Measurements from ENCODE around the gene DCLK1.

Gene DCLK1

GRCh38 chr13:35961461-35962220 lies 169.5 kb downstream of the DCLK1 start:
- no peak overlapping the region for H3K4me3 ChIP-seq (ENCODE audit: severe bottlenecking)
- no peaks in the 10 kb centered on the region for H3K9me3 ChIP-seq (ENCODE audit: severe bottlenecking)
- DNase-seq (ENCODE audit: low spot score) (no peak), ATAC-seq (ENCODE audit: low read depth) (no peak)
- H3K36me3 ChIP-seq (ENCODE audit: low read depth): no peaks in the 10 kb centered on the region
- peaks cover 3% of the 10 kb centered on the region for H3K4me1 ChIP-seq (ENCODE audit: insufficient read depth, poor library complexity, severe bottlenecking)
- no peaks in the 10 kb centered on the region for H3K27me3 ChIP-seq (ENCODE audit: insufficient read depth, poor library complexity, severe bottlenecking)
- H3K27ac ChIP-seq (ENCODE audit: poor library complexity, severe bottlenecking): no peak overlapping the region
- peak; percentile 40 for TF ChIP-seq CTCF (IDR thresholded peaks at IDR 0.05; ENCODE audit: poor library complexity, severe bottlenecking)

GRCh38 chr13:35961002-35961401 lies 170.2 kb downstream of the DCLK1 start:
- H3K9me3 ChIP-seq (ENCODE audit: severe bottlenecking): no peaks in the 10 kb centered on the region
- H3K4me1 ChIP-seq (ENCODE audit: insufficient read depth, poor library complexity, severe bottlenecking): peaks cover 3% of the 10 kb centered on the region
- DNase-seq (ENCODE audit: low spot score): no peak
- no peak for ATAC-seq (ENCODE audit: low read depth)
- no peaks in the 10 kb centered on the region for H3K27me3 ChIP-seq (ENCODE audit: insufficient read depth, poor library complexity, severe bottlenecking)
- no peak overlapping the region for H3K27ac ChIP-seq (ENCODE audit: poor library complexity, severe bottlenecking)
- no peak overlapping the region for H3K4me3 ChIP-seq (ENCODE audit: severe bottlenecking)
- H3K36me3 ChIP-seq (ENCODE audit: low read depth): no peaks in the 10 kb centered on the region
- TF ChIP-seq CTCF (IDR thresholded peaks at IDR 0.05; ENCODE audit: poor library complexity, severe bottlenecking): no peak

- ATAC-seq (ENCODE audit: low read depth): no peak
- no peak for TF ChIP-seq CTCF (IDR thresholded peaks at IDR 0.05; ENCODE audit: poor library complexity, severe bottlenecking)
- no peak overlapping the region for H3K27ac ChIP-seq (ENCODE audit: poor library complexity, severe bottlenecking)
Measured at GRCh38 chr13:35957996-35958395, 173.2 kb downstream of the DCLK1 start.

GRCh38 chr13:35957241-35957731 lies 173.9 kb downstream of the DCLK1 start:
- Histone ChIP-seq H3K4me1 (ENCODE audit: insufficient read depth, poor library complexity, severe bottlenecking) (no peaks in the 10 kb centered on the region), H3K27me3 (ENCODE audit: insufficient read depth, poor library complexity, severe bottlenecking) (no peaks in the 10 kb centered on the region), H3K36me3 (ENCODE audit: low read depth) (no peaks in the 10 kb centered on the region), H3K4me3 (ENCODE audit: severe bottlenecking) (no peak overlapping the region), H3K9me3 (ENCODE audit: severe bottlenecking) (no peaks in the 10 kb centered on the region), H3K27ac (ENCODE audit: poor library complexity, severe bottlenecking) (no peak overlapping the region)
- ATAC-seq (ENCODE audit: low read depth) (no peak), DNase-seq (ENCODE audit: low spot score) (no peak)
- TF ChIP-seq CTCF (IDR thresholded peaks at IDR 0.05; ENCODE audit: poor library complexity, severe bottlenecking): no peak

More at GRCh38 chr13:35957996-35958395, 173.2 kb downstream of the DCLK1 start:
- H3K9me3 ChIP-seq (ENCODE audit: severe bottlenecking): no peaks in the 10 kb centered on the region
- no peaks in the 10 kb centered on the region for H3K27me3 ChIP-seq (ENCODE audit: insufficient read depth, poor library complexity, severe bottlenecking)
- DNase-seq (ENCODE audit: low spot score): no peak
- no peak overlapping the region for H3K4me3 ChIP-seq (ENCODE audit: severe bottlenecking)
- no peaks in the 10 kb centered on the region for H3K4me1 ChIP-seq (ENCODE audit: insufficient read depth, poor library complexity, severe bottlenecking)
- H3K36me3 ChIP-seq (ENCODE audit: low read depth): no peaks in the 10 kb centered on the region

GRCh38 chr13:35956074-35956473 lies 175.1 kb downstream of the DCLK1 start:
- Histone ChIP-seq H3K36me3 (ENCODE audit: low read depth) (no peaks in the 10 kb centered on the region), H3K27ac (ENCODE audit: poor library complexity, severe bottlenecking) (no peak overlapping the region), H3K9me3 (ENCODE audit: severe bottlenecking) (no peaks in the 10 kb centered on the region), H3K27me3 (ENCODE audit: insufficient read depth, poor library complexity, severe bottlenecking) (no peaks in the 10 kb centered on the region), H3K4me1 (ENCODE audit: insufficient read depth, poor library complexity, severe bottlenecking) (no peaks in the 10 kb centered on the region), H3K4me3 (ENCODE audit: severe bottlenecking) (no peak overlapping the region)
- ATAC-seq (ENCODE audit: low read depth) (no peak), DNase-seq (ENCODE audit: low spot score) (no peak)
- TF ChIP-seq CTCF (IDR thresholded peaks at IDR 0.05; ENCODE audit: poor library complexity, severe bottlenecking): no peak
